ENCODE results near the gene ATCAY.

Gene ATCAY

GRCh38 chr19:3880471-3881271, at the start of gene ATCAY:
TSS of gene ATCAY (plus strand) at chr19:3880685. CDS start at chr19:3885768, 5,083 bp downstream.
- DNase-seq: peak; percentile 89

- no peak for DNase-seq
Observed at GRCh38 chr19:3831601-3832000, 48.9 kb upstream of the ATCAY start.

DNA sequence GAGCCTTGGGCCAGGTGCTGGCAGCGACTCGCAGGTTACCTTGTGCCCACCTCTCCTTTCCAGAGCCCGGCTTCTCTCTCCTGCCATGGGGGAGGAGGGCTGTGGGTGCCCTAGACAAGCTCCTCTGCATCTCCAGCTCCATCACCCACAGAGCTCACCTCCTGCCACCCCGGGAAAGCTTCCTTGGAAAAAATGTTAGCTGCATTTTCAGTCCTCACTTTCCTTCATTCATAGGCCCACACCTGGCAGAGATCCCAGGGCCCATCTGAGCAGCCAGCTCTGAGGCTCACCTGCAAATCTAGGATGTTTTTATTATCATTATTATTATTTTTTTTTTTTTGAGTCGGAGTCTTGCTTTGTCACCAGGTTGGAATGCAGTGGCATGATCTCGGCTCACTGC, 48.5 kb upstream of the ATCAY start:
- no peak for DNase-seq

DNA sequence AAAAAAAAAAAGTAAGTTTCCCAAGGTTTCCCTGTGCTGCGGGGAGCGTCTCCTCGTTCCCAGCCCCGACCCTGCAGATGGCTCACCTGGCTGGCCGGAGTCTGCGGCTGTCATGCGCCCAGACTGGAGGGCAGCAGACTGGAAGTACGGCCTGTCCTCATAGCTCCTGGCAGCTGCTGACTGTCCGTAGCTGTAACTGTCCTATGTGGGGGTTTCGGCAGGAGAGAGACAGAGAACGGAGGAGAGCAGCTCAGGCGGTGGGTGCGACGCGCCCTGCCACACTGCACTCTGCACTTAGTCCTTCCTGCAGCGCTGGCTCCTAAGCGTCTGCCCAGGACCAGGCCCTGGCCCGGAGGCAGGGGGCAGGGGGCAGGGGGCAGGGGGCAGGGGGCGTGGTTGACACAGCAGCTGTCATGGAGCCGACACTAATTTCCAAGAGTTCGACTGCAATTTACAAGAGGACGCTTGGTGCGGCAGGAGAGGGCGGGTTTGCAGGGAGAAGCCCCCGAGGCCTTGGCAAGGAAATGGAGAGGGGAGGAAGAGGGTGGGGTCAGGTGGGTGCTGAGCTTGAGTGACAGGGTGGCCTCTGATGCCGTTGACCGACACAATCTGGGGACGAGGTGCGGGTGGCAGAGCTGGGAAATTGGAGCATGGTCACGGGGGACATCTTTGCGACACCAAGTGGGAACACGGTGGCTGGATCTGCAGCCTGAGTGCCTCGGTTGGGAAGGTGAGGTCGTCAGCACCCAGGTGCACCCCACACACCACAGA, 46.7 kb upstream of the ATCAY start:
- no peak for DNase-seq

DNA sequence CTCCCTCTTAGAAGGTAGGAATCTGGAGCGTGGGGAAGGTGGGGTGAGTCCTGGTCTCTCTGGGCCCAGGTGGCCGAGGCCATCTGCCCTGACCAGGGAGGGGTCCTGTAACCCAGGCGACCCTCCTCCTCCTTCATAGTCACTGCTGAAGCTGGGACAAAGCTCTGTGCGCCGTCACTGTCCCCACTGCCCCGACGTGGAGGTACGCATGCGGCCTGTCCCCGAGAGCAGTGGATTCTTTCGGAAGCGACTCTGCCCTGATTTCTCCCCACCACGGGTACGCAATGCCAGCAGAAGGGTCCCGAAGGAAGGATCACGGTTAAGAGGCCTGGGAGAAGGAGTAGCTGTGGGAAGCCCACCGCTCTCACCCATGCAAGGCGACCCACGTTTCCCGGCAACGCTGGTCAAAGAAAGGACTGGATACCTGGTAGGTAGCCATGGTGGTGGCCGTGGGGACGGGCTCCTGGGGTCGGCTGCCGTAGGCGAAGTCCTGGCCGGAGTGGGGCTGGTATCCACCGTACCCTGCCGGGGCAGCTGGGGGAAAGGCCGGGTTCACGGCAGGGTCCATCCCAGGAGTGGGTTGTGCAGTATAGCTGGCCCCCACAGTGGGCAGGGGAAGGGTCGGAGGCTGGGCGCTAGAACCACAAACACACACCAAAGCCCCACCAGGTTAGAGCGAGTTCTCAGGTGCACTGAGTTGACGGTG, 46.0 kb upstream of the ATCAY start:
- DNase-seq: no peak

DNA sequence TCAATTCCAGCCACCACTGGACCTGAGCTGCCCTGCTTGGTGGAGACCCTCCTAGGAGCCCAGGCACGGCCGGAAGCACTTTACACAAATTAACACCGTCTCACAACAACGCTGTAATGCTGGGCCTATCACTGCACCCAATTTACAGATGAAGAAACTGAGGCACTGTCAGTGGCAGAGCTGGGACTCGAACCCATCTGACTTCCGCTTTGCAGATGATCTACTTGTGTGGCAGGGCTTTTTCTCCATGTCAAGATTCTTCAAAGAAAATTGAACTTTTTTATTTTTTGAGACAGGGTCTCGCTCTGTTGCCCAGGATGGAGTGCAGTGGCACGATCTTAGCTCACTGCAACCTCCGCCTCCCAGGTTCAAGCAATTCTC, 45.4 kb upstream of the ATCAY start:
- no peak for DNase-seq

- DNase-seq: no peak
Observed at GRCh38 chr19:3836887-3837286, 43.6 kb upstream of the ATCAY start.

GRCh38 chr19:3837332-3837731, 43.2 kb upstream of the ATCAY start:
- no peak for DNase-seq

DNA sequence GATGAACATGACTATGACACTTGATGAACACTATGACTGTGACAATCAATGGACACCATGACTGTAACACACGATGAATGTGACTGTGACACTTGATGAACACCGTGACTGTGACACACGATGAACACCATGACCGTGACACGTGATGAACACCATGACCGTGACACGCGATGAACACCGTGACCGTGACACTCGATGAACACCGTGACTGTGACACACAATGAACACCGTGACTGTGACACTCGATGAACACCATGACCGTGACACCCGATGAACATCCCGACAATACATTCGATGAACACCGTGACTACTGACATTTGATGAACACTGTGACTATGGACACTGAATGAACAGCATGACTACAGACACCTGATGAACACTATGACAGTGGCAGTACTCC, 42.6 kb upstream of the ATCAY start:
- DNase-seq: no peak

GRCh38 chr19:3838661-3839060, 41.8 kb upstream of the ATCAY start:
- DNase-seq: no peak

DNA sequence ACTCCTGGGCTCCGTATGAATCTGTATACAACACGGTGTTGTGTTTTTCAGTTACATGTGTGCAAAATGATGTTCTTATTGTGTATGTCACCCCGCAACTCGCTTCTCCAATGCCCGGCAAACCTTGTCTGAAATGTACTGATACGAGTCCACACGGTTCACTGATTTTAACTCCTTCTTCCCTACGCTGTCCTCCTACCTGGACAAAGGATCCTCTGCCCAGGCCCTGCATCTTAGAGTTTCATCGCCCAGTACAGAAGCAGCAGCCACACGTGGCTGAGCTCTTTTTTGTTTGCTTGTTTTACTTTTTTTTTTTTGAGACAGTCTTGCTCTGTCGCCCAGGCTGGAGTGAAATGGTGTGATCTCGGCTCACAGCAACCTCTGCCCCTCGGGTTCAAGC, 40.5 kb upstream of the ATCAY start:
- no peak for DNase-seq

DNA sequence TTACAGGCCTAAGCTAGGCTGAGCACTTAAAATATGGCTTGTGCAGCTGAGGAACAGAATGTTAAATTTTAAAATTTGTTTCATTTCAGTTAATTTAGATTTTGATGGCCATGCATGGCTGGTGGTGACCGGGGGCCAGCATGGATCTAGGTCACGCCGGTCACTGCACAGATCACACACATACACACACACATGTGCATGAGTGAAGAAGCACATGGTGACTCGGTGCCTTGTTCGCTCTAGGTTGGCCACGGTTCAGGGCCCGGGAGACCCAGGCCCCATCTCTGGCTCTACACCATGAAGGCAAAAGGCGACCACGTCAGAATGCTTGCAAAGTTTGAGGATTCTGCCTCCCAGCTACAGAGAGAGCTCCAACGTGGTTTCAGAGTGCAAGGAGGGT, 39.7 kb upstream of the ATCAY start:
- no peak for DNase-seq

DNA sequence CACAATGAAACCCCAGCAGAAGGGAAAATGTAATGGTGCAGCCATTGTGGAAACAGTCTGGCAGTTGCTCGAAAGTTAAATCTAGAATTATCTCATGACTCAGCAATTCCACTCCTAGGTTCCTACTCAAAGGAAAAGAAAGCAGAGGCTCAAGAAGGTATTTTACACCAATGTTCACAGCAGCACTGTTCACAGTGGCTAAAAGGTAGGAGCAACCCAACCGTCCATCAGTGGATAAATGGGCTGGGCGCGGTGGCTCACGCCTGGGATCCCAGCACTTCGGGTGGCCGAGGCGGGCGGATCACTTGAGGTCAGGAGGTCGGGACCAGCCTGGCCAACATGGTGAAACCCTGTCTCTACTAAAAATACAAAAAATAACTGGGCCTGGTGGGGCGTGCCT, 37.5 kb upstream of the ATCAY start:
- DNase-seq: no peak

DNA sequence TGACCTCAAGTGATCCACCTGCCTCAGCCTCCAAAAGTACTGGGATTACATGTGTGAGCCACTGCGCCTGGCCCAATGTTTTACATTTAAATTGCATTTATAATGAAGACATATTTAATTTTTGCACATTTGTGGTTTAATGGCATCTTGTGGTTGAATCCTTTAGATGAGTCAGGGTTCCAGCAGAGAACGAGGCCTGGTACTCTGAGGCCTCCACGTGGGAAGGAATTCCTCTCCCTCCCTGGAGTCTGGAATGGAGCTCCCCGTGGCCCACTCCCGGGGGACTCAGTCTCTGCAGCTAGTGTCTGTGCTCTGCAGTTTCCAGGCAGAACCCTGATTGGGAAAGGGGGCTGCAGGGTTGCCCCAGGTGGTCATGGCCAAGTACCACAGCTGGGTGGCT, 35.9 kb upstream of the ATCAY start:
- no peak for DNase-seq

DNA sequence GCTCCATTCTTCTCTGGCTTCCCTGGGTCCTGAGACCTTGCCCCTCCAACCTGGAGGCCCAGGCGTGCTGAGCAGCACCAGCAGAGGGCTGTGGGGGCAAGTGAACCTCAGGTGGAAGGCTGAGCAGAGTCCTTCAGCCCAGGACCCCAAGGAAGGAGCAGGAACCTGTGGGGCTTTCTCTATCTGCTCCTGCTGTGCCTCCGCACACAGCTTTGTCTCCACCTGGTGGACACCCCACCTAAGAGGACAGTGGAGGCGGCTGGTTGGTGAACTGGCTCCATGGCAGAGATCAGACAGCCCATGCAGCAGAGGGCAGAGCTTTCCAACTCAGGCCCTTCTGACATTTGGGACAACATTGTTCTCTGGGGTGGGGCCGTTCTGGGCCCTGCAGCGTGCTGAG, 31.4 kb upstream of the ATCAY start:
- DNase-seq: peak; percentile 49

- no peak for DNase-seq
Observed at GRCh38 chr19:3849787-3850186, 30.7 kb upstream of the ATCAY start.

GRCh38 chr19:3850320-3850972, 30.0 kb upstream of the ATCAY start:
- DNase-seq: no peak

GRCh38 chr19:3851254-3852176, 29.0 kb upstream of the ATCAY start:
- DNase-seq: no peak

GRCh38 chr19:3852177-3852511, 28.3 kb upstream of the ATCAY start:
- no peak for DNase-seq

DNA sequence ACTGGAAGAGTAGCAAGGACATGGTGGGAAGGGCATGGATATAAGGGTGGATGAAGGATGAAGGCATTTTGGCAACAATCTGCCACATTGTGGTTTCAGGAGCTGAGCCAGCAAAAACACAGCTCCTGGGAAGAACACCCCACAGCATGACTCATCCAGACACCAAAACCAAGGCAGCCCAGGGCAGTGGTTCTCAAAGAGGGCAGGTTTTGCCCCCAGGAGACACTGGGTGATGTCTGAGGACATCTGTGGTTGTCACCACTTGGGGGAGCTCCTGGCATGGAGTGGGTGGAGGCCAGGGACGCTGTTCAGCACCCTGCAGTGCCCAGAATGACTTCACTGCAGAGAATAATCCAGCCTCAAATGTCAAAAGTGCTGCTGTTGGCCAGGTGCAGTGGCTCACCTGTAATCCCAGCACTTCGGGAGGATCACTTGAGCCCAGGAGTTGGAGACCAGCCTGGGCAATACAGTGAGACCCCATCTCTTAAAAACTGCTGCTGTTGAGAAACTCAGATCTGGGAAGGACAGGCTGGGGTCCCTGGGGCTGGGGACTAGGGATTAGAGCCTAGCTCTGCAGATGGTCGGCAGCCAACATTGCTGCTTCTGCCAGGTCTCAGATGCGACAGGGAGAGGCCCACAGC, 27.8 kb upstream of the ATCAY start:
- DNase-seq: peak; percentile 11

DNA sequence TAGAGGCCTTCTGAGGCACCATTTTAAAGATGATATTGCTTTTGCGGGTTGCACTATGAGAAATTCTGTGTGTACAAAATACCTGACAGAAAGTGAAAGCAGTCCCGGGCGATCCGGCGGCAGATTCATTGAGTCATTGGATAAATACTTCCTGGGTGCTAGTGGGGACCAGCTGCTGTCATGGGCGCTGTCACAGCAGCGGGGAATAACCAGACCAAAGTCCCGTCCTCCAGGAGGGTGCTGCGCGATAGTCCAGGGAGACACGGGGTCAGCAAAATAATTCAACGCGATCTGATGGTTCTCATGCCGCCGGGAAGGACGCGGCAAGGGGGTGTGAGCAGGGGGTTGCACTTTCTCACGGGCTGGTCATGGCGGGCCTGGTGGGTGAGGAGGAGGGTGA, 25.2 kb upstream of the ATCAY start:
- no peak for DNase-seq

Measured in NCI-H2171 treated with DMSO at 0.1 percent for 48 hours (cell line).